HEK293T (cell line): ENCODE data around the gene S1PR4.
"Not testable (repeated sequence)": the region's sequence is repeated elsewhere in the genome, so short reads cannot be mapped to it uniquely, and the experiment has no call there.

ENCODE experiments used
- CTCF ChIA-PET: fragments of 350-600 bp; formaldehyde crosslinking; extraction: SDS; loops from one replicate; lab custom pipeline; 2021; ENCODE audit warnings: antibody characterized with exemption, inconsistent platforms; lab: Yijun Ruan, JAX
- POLR2A ChIA-PET: fragments of 350-600 bp; formaldehyde crosslinking; extraction: SDS; loops from one replicate; lab custom pipeline; 2020; ENCODE audit warnings: antibody characterized with exemption, inconsistent platforms; lab: Yijun Ruan, JAX
- DNase-seq: peaks from one replicate; pipeline ENCODE4 v3.0.0; 2012; ENCODE audit warnings: mixed read lengths; ENCODE audit errors: extremely low spot score
- ARNT ChIP-seq: fragments of 450-650 bp; IDR thresholded peaks from 2 replicates; pipeline ENCODE4 v1.6.1; 2017; ENCODE audit warnings: mild to moderate bottlenecking
- BHLHE40 ChIP-seq: fragments of 450-650 bp; IDR thresholded peaks from 2 replicates; pipeline ENCODE4 v1.6.1; 2016; ENCODE audit warnings: mild to moderate bottlenecking, moderate library complexity, borderline replicate concordance
- CTBP1 ChIP-seq: fragments of 450-650 bp; IDR thresholded peaks from 2 replicates; pipeline ENCODE4 v1.6.1; 2016; ENCODE audit warnings: borderline replicate concordance
- ELF4 ChIP-seq: fragments of 450-650 bp; IDR thresholded peaks from 2 replicates; pipeline ENCODE4 v1.6.1; 2017; ENCODE audit warnings: antibody characterized with exemption
- FOXA1 ChIP-seq: fragments of 450-650 bp; IDR thresholded peaks from 2 replicates; pipeline ENCODE4 v1.6.1; 2016; ENCODE audit warnings: mild to moderate bottlenecking
- FOXK2 ChIP-seq: fragments of 450-650 bp; IDR thresholded peaks from 2 replicates; pipeline ENCODE4 v1.6.1; 2016; ENCODE audit warnings: mild to moderate bottlenecking
- FOXM1 ChIP-seq: fragments of 450-650 bp; IDR thresholded peaks from 2 replicates; pipeline ENCODE4 v1.6.1; 2017; ENCODE audit warnings: mild to moderate bottlenecking, borderline replicate concordance
- HDGF ChIP-seq: fragments of 450-650 bp; IDR thresholded peaks from 2 replicates; pipeline ENCODE4 v1.6.1; 2017; ENCODE audit warnings: antibody characterized with exemption, borderline replicate concordance
- L3MBTL2 ChIP-seq: fragments of 450-650 bp; conservative IDR thresholded peaks from 2 replicates; pipeline ENCODE4 v1.6.1; 2016; ENCODE audit warnings: mild to moderate bottlenecking
- LEF1 ChIP-seq: fragments of 450-650 bp; IDR thresholded peaks from 2 replicates; pipeline ENCODE4 v1.6.1; 2017; ENCODE audit warnings: mild to moderate bottlenecking, borderline replicate concordance
- NFRKB ChIP-seq: fragments of 450-650 bp; IDR thresholded peaks from 2 replicates; pipeline ENCODE4 v1.6.1; 2016; ENCODE audit warnings: mild to moderate bottlenecking, moderate library complexity
- SP1 ChIP-seq: fragments of 450-650 bp; IDR thresholded peaks from 2 replicates; pipeline ENCODE4 v1.6.1; 2017
- SUZ12 ChIP-seq: fragments of 450-650 bp; IDR thresholded peaks from 2 replicates; pipeline ENCODE4 v1.6.1; 2016; ENCODE audit warnings: mild to moderate bottlenecking
- TARDBP ChIP-seq: fragments of 450-650 bp; IDR thresholded peaks from 2 replicates; pipeline ENCODE4 v1.6.1; 2016
- ZNF384 ChIP-seq: fragments of 450-650 bp; IDR thresholded peaks from 2 replicates; pipeline ENCODE4 v1.6.1; 2016
- TF ChIP-seq, protein P1 (sequence below): fragments of 450-650 bp; IDR thresholded peaks from 2 replicates; pipeline ENCODE4 v1.6.1; 2016

The S1PR4 gene

DNA sequence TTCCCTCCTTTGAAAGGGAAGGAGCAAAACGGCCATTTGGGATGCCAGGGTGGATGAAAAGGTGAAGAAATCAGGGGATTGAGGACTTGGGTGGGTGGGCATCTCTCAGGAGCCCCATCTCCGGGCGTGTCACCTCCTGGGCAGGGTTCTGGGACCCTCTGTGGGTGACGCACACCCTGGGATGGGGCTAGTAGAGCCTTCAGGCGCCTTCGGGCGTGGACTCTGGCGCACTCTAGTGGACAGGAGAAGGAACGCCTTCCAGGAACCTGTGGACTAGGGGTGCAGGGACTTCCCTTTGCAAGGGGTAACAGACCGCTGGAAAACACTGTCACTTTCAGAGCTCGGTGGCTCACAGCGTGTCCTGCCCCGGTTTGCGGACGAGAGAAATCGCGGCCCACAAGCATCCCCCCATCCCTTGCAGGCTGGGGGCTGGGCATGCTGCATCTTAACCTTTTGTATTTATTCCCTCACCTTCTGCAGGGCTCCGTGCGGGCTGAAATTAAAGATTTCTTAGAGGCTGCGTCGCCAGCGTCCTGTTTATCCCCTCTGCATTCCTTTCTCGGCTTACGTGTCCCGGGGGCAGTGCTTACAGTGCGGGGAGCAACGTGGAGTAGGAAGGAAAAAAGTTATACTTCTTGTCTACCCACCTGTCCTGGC lies 15.2 kb upstream of the S1PR4 start:
- TF ChIP-seq FOXM1 (no peak), CTBP1 (no peak), FOXK2 (no peak), SUZ12 (no peak), ARNT (no peak), LEF1 (no peak), ELF4 (no peak), L3MBTL2 (no peak)
- TF ChIP-seq, protein P1, sequence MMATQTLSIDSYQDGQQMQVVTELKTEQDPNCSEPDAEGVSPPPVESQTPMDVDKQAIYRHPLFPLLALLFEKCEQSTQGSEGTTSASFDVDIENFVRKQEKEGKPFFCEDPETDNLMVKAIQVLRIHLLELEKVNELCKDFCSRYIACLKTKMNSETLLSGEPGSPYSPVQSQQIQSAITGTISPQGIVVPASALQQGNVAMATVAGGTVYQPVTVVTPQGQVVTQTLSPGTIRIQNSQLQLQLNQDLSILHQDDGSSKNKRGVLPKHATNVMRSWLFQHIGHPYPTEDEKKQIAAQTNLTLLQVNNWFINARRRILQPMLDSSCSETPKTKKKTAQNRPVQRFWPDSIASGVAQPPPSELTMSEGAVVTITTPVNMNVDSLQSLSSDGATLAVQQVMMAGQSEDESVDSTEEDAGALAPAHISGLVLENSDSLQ = no peak
- peak; percentile 88 for DNase-seq
- ChIA-PET CTCF (interaction anchor here (0.6 to 1.5 kb wide), 5 partner anchors 10 to 666 kb away, joined by 3 to 5 read pairs (median 3); no protein-coding TSS in a partner anchor), POLR2A (interaction anchor here (1.3 kb wide), 1 partner anchor 22 kb away, joined by 3 read pairs; no protein-coding TSS in a partner anchor)

- DNase-seq = no peak
- ChIA-PET POLR2A (interaction anchor here (1.3 kb wide), 1 partner anchor 21 kb away, joined by 3 read pairs; no protein-coding TSS in a partner anchor), CTCF (interaction anchor here (0.6 to 1.5 kb wide), 5 partner anchors 11 to 667 kb away, joined by 3 to 5 read pairs (median 3); no protein-coding TSS in a partner anchor)
- TF ChIP-seq, protein P1 = no peak
- TF ChIP-seq ELF4 = no peak
- no peak for TF ChIP-seq LEF1
- no peak for TF ChIP-seq BHLHE40
- no peak for TF ChIP-seq ZNF384
- no peak for TF ChIP-seq SUZ12
- no peak for TF ChIP-seq ARNT
- TF ChIP-seq NFRKB = no peak
- TF ChIP-seq HDGF = no peak
- TF ChIP-seq CTBP1 = no peak
- no peak for TF ChIP-seq FOXK2
- TF ChIP-seq FOXA1 = no peak
- no peak for TF ChIP-seq TARDBP
- TF ChIP-seq L3MBTL2 = no peak
- TF ChIP-seq SP1 = no peak
- no peak for TF ChIP-seq FOXM1
Measured at GRCh38 chr19:3163943-3164342, 14.6 kb upstream of the S1PR4 start.

- CTCF ChIA-PET = interaction anchor here (0.9 kb wide), 1 partner anchor 39 kb away, joined by 3 read pairs; no protein-coding TSS in a partner anchor
- no peak for TF ChIP-seq ZNF384
- no peak for TF ChIP-seq FOXK2
- TF ChIP-seq CTBP1 = no peak
- TF ChIP-seq ARNT = no peak
- TF ChIP-seq LEF1 = no peak
- TF ChIP-seq TARDBP = no peak
- TF ChIP-seq, protein P1 = no peak
- DNase-seq = no peak
- POLR2A ChIA-PET = no interaction called here
Measured at GRCh38 chr19:3167533-3168272, 10.9 kb upstream of the S1PR4 start.

DNA sequence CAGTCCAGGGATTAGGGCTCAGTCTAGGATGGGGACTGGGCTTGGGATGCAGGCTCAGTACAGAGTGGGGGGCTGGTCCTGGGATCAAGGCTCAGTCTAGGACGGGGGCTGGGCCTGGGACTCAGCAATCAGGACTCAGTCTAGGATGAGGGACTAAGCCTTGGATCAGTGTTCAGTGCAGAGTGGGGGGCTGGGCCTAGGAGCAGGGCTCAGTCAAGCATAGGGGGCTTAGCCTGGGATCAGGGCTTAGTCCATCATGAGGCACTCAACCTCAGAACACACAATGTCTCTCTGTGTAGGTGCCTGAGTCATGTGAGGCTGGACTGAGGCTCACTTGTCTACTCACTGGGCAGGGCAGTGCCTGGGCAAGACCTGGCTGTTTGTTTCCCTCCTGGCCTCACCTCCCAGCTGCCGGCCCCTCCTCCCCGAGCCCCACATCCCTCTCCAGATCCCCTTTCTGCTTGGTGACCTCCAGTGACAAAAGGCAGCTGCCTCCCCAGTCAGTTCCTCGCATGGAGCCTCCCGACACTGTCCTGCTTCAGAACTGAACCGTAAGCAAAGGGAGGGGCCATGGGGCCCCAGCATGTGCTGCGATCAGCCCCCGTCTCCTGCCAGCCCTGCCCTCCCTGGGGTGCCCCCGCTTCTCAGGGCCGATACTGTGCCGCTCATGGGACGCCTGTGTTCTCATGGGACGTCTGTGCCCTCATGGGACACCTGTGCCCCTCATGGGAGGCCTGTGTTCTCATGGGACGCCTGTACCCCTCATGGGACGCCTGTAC lies 6.5 kb upstream of the S1PR4 start:
- TF ChIP-seq LEF1 (no peak), BHLHE40 (no peak), ZNF384 (no peak), NFRKB (no peak), TARDBP (no peak), FOXM1 (no peak)
- POLR2A ChIA-PET = no interaction called here
- no peak for DNase-seq
- CTCF ChIA-PET = no interaction called here

DNA sequence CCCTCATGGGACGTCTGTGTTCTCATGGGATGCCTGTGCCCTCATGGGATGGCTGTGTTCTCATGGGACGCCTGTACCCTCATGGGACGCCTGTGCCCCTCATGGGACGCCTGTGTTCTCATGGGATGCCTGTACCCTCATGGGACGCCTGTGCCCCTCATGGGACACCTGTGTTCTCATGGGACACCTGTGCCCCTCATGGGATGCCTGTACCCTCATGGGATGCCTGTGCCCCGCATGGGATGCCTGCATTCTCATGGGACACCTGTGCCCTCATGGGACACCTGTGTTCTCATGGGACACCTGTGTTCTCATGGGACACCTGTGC lies 5.9 kb upstream of the S1PR4 start:
- DNase-seq, CTCF ChIA-PET, POLR2A ChIA-PET: not testable (repeated sequence)
